ENCODE data around the gene CD55.
"Not testable (repeated sequence)": the region's sequence is repeated elsewhere in the genome, so short reads cannot be mapped to it uniquely, and the experiment has no call there.

The CD55 gene

DNA sequence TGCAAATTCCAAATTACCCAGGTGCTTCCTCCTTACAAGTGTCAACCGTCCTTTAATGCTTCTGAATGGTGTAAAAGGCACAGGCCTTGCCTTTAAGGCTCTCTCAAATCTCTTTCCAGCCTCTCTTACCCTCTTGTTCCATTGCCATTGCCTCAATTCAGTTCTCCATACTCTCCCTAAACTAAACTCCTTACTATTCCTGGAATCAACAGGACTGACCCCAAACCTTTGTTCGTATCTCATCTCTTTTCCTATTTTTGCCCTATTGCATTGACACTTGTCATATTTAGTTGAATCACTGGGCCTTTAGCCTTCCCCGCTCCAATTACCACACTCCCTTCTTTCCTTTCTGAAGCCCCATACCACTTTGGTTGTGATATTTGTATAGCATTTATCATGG is 3.9 kb upstream of the CD55 start:
- H3K4me3 ChIP-seq (ENCODE audit: low read length), result no peak overlapping the region
- no peak for DNase-seq (ENCODE audit: low read depth)

DNA sequence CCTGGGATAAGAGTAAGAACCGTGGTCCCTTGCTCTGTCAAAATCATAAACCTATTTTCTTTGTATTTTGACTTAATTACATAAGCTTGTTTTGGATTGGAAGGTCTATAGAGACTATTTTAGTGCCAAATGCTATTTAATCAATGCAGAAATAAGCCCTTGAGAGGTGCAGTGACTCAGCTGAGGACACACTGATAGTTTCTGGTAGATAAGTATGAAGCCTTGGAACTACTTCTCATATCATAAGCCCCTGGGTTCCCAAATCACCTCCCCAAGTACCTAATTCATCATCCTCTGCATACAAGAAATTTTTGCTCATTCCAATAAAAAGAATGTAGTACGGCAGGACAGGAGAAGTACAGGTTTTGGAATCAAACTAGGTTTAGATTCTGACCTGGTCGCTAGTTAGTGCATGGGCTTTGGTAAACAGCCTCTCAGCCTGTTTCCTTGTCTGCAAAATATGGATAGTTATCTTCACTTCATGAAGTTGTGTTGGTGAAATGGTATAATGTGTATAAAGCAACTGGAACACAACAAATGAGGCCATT is 3.3 kb upstream of the CD55 start:
- H3K4me3 ChIP-seq (ENCODE audit: low read length), result no peak overlapping the region
- DNase-seq (ENCODE audit: low read depth), result no peak
- TF ChIP-seq CTCF (conservative IDR thresholded peaks at IDR 0.05; ENCODE audit: low read depth, low read length), result no peak

More for the DNA sequence above, 3.9 kb upstream of the CD55 start:
- TF ChIP-seq CTCF (conservative IDR thresholded peaks at IDR 0.05; ENCODE audit: low read depth, low read length), result no peak

GRCh38 chr1:207319199-207319598 is 2.3 kb upstream of the CD55 start:
- no peak for TF ChIP-seq CTCF (conservative IDR thresholded peaks at IDR 0.05; ENCODE audit: low read depth, low read length)
- no peak overlapping the region for H3K4me3 ChIP-seq (ENCODE audit: low read length)
- no peak for DNase-seq (ENCODE audit: low read depth)

DNA sequence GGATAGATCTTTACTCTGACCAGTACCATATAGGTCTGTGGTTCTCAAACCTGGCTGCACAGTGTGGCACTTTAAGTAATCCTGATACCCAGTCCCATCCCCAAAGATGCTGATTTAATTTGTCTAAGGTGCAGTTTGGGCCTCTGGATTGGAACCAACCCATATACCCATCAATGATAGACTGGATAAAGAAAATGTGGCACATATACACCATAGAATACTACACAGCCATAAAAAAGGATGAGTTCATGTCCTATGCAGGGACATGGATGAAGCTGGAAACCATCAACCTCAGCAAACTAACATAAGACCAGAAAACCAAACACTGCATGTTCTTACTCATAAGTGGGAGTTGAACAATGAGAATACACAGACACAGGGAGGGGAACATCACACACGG is 1.4 kb upstream of the CD55 start:
- not testable (repeated sequence) for H3K4me3 ChIP-seq (ENCODE audit: low read length); DNase-seq (ENCODE audit: low read depth)

DNA sequence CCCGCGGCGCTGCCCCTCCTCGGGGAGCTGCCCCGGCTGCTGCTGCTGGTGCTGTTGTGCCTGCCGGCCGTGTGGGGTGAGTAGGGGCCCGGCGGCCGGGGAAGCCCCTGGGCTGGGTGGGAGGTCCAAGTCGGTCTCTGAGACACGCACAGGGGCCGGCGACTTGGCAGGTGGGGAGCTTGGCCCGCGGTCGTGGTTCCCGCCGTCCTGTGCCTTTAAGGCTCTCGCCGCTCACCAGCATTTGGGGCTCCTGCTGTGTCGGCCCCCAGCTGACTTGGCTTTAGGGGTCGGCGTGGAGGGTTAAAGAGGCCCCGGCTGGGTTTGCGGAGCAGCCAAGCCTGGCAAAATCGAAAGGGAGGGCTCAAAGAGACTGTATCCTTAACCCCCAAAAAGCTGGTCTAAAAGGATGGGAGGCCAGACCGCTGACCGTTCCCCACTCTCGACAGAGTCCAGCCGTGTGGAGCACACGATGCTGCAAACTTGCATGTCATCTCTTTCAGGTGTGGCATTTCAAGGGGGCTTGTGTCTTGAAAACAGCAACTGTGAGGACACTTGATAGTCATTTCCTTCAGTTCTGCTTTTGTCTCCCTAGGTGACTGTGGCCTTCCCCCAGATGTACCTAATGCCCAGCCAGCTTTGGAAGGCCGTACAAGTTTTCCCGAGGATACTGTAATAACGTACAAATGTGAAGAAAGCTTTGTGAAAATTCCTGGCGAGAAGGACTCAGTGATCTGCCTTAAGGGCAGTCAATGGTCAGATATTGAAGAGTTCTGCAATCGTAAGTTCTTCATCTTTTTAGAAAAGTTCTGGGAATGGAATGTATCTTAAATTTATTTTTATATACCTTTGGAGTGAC is 540 bp downstream of the CD55 start:
- no peak for TF ChIP-seq CTCF (conservative IDR thresholded peaks at IDR 0.05; ENCODE audit: low read depth, low read length)
- peak overlapping the region; percentile 86 for H3K4me3 ChIP-seq (ENCODE audit: low read length)
- DNase-seq (ENCODE audit: low read depth), result no peak

DNA sequence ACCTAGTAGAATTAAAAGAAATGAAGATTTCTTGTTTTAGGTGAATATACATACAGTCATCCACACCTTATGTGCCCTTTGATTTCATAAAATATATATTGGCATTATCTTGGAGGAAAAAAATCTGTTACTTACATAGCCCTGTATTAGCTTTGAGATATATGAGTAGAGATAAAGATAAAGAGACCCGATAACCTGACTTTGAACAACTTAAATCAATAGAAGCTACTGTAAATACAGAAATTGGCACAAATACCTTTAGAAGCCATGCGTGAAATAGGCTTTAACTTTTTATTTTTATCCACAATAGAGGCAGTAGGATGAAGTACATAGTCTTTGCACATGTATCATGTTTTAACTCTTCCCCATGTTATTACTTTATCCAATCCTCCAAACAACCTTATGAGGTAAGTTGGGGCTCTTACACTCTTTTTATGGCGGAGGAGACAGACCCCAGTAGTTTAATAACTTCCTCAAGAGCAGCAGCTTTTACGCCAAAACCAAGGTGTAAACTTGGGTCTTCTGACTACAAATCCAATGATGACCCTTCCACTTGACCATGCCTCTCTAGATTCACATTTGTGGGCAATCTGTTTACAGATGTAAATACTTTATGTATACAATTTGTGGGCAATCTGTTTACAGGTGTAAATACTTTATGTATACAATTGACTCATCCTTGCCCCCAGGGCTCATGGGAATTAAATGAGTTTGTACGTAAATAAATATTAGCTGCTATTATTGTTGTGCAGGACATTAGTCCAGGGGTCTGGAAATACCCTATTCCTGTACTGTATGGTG is 2.1 kb downstream of the CD55 start:
- no peak overlapping the region for H3K4me3 ChIP-seq (ENCODE audit: low read length)
- DNase-seq (ENCODE audit: low read depth), result no peak
- no peak for TF ChIP-seq CTCF (conservative IDR thresholded peaks at IDR 0.05; ENCODE audit: low read depth, low read length)

DNA sequence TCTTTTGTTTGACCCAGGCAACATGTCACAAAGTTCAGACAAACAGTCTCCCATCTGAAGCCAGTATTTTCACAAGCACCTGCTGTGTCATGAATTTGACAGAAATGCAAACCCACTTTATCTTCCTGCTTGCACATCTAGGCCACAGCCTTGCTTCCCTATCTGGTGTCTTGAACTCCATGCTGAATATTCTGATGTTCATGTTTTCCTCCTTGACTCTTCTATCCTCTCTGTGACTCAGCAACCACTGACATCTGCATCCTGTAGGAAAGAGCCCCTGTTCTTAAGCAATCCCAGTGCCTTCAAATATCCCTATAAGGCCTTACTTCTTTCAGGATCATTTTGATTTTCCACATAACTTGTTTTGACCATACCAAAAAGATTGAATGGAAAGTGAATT is 6.5 kb downstream of the CD55 start:
- DNase-seq (ENCODE audit: low read depth), result no peak
- TF ChIP-seq CTCF (conservative IDR thresholded peaks at IDR 0.05; ENCODE audit: low read depth, low read length), result no peak
- no peak overlapping the region for H3K4me3 ChIP-seq (ENCODE audit: low read length)
